Common myeloid progenitor, CD34-positive (primary cell): ENCODE measurements around the gene TNFAIP8L3.

Experiments used
- CTCF ChIA-PET: fragments of 350-600 bp; sonication (Branson Sonifier 250); formaldehyde crosslinking; loops from one replicate; lab custom pipeline; 2021; ENCODE audit warnings: antibody characterized with exemption; lab: Charles Lee
- POLR2A ChIA-PET: fragments of 350-600 bp; sonication (Branson Sonifier 250); formaldehyde crosslinking; loops from one replicate; lab custom pipeline; 2021; ENCODE audit warnings: antibody characterized with exemption; lab: Charles Lee
- DNase-seq, 3 donors: peaks; one replicate each; pipeline versions ENCODE4 v3.0.0 to v3.0.0-alpha.2; 2013
- H3K27ac ChIP-seq, 2 experiments: 1 replicate in 1 of 2; 2 replicates in 1 of 2; pipeline ENCODE4 v1.7.0; 2013; ENCODE audit warnings: inconsistent platforms in 2 of 2, low read length in 2 of 2, mild to moderate bottlenecking in 2 of 2, low read depth in 1 of 2, moderate library complexity in 1 of 2; ENCODE audit not compliant: severe bottlenecking in 2 of 2, insufficient read depth in 1 of 2, poor library complexity in 1 of 2
- H3K27me3 ChIP-seq, 5 experiments: replicated peaks in 2 of 5; 1 replicate in 3 of 5; 2 replicates in 2 of 5; pipeline versions ENCODE4 v1.6.1 to v1.7.0; 2013; ENCODE audit warnings: low read length in 4 of 5, mild to moderate bottlenecking in 2 of 5, moderate library complexity in 2 of 5, inconsistent platforms in 1 of 5; ENCODE audit not compliant: insufficient read depth in 5 of 5, control insufficient read depth in 4 of 5
- H3K36me3 ChIP-seq, 4 experiments: 1 replicate in 2 of 4; 2 replicates in 2 of 4; pipeline versions ENCODE4 v1.6.1 to v1.7.0; 2013; ENCODE audit warnings: low read length in 3 of 4, control low read depth in 1 of 4, mild to moderate bottlenecking in 1 of 4; ENCODE audit not compliant: control insufficient read depth in 4 of 4, insufficient read depth in 4 of 4
- H3K4me1 ChIP-seq, 4 experiments: 1 replicate in 3 of 4; 2 replicates in 1 of 4; pipeline versions ENCODE4 v1.6.1 to v1.7.1; 2013; ENCODE audit warnings: low read length in 3 of 4, mild to moderate bottlenecking in 3 of 4, control low read depth in 1 of 4, inconsistent platforms in 1 of 4, moderate library complexity in 1 of 4; ENCODE audit not compliant: control insufficient read depth in 4 of 4, insufficient read depth in 4 of 4; ENCODE audit errors: control extremely low read depth in 1 of 4
- H3K4me3 ChIP-seq, 7 experiments: 1 replicate in 4 of 7; 2 replicates in 3 of 7; pipeline versions ENCODE4 v1.5.1 to v1.7.0; 2013; ENCODE audit warnings: mild to moderate bottlenecking in 7 of 7, low read length in 6 of 7, moderate library complexity in 6 of 7, inconsistent platforms in 2 of 7, low read depth in 2 of 7, control low read depth in 1 of 7; ENCODE audit not compliant: insufficient read depth in 4 of 7, control insufficient read depth in 1 of 7; ENCODE audit errors: extremely low read depth in 1 of 7
- H3K9me3 ChIP-seq, 5 experiments: 1 replicate in 4 of 5; 2 replicates in 1 of 5; pipeline versions ENCODE4 v1.6.1 to v1.7.1; 2013; ENCODE audit warnings: low read length in 4 of 5, mild to moderate bottlenecking in 2 of 5, inconsistent platforms in 1 of 5, low read depth in 1 of 5, moderate library complexity in 1 of 5; ENCODE audit not compliant: control insufficient read depth in 4 of 5, insufficient read depth in 2 of 5; ENCODE audit errors: control extremely low read depth in 1 of 5
- WGBS: methylation state at CpG from one replicate; pipeline ENCODE4 v1.1.5; 2013; ENCODE audit not compliant: insufficient coverage; 5-methylcytosine and 5-hydroxymethylcytosine counted together

Gene TNFAIP8L3

DNA sequence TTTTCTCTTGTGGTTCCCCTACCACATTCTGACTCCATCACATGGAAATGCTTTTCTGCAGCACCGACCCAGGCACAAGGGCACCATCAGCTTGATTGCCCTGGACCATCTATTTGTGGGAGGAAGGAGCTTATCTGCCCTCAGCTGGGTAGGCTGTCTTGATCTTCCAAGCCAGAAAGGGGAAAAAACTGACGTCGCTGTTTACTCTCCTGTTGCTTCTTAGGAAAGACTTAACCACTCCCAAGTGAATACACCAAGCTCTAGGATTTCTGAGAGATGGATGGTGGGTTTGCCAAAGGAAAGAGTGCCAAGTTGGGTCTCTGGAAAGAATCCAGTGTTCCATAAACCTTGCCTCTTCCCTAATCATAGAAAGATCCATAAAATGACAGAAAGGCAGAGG, 4.0 kb downstream of the TNFAIP8L3 start:
- H3K27me3 ChIP-seq = peaks cover 13 to 74% (median 54%) of the 10 kb centered on the region in 5 experiments
- peaks cover 0 to 24% (median 18%) of the 10 kb centered on the region in 4 experiments for H3K4me1 ChIP-seq
- POLR2A ChIA-PET = no interaction called here
- DNase-seq = no peak
- WGBS = no CpG with 5 or more reads among the region's 3 CpGs
- no peak overlapping the region for H3K4me3 ChIP-seq
- no peaks in the 10 kb centered on the region for H3K9me3 ChIP-seq
- no peak overlapping the region for H3K27ac ChIP-seq
- H3K36me3 ChIP-seq = no peaks in the 10 kb centered on the region
- CTCF ChIA-PET = no interaction called here

DNA sequence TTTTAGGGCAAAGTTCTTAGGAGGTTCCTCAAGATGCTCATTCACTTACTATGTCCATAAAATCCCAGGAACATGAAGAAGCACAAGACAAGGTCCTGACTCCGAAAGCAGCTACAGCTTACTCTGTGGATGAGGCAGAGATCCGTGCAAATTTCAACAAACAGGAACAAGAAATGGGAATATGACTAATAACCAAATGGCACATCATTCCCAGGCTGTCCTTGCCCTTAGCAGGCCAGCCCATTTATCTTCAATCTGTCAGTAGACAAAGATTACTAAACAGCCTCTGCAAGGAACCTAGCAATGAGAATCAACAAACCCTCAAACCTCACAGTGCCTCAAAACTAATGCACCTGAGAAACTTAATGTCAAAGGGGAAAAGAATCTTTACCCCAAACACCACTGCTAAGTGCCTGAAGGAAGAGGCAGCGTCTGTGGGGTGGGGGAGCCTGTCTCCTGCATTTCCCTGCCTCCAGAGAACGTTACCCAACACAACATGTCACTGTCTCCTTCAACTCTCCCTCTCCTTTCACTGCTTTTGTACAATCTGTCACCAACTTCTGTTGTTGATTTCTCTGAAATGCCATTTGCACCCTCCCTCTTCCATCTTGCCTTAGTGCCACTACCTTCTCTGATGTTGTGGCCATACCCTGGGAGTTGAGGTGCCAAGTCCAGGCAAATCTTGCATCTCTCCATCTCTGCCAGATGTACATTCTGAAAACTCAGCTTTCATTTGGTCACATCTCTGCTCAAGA, 4.8 kb downstream of the TNFAIP8L3 start:
- Histone ChIP-seq H3K36me3 (no peaks in the 10 kb centered on the region), H3K4me1 (peaks cover 0 to 17% (median 15%) of the 10 kb centered on the region in 4 experiments), H3K27me3 (peaks cover 13 to 65% (median 48%) of the 10 kb centered on the region in 5 experiments), H3K9me3 (no peaks in the 10 kb centered on the region), H3K4me3 (no peak overlapping the region), H3K27ac (no peak overlapping the region)
- no peak for DNase-seq
- ChIA-PET CTCF (no interaction called here), POLR2A (no interaction called here)
- WGBS = 93% methylated on average over 3 of the region's 4 CpGs

DNA sequence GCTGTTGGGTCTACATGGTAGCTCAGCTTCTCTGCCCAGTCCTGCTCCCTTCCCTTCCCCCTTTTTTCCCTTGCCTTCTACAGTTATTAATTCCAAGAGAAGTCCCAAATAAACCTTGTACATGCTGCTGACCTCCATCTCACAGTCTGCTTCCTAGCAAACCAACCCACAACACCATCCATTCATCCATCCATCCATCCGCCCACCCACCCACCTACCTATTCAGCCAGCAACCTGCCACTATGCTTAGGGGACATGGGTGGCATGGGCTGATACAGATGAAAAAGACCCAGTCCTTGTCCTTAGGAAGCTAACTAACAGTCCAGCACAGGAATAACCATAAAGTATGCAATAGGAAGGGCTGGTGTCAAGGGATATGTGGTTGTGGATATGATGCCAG, 5.7 kb downstream of the TNFAIP8L3 start:
- H3K9me3 ChIP-seq = no peaks in the 10 kb centered on the region
- H3K4me1 ChIP-seq = peaks cover 0 to 11% (median 8%) of the 10 kb centered on the region in 4 experiments
- DNase-seq = no peak
- POLR2A ChIA-PET = no interaction called here
- no peak overlapping the region for H3K4me3 ChIP-seq
- no CpG with 5 or more reads among the region's 1 CpG for WGBS
- no peak overlapping the region for H3K27ac ChIP-seq
- peaks cover 13 to 58% (median 46%) of the 10 kb centered on the region in 5 experiments for H3K27me3 ChIP-seq
- H3K36me3 ChIP-seq = no peaks in the 10 kb centered on the region
- CTCF ChIA-PET = interaction anchor here (1.7 kb wide), 1 partner anchor 10 kb away, joined by 4 read pairs; no protein-coding TSS in a partner anchor

DNA sequence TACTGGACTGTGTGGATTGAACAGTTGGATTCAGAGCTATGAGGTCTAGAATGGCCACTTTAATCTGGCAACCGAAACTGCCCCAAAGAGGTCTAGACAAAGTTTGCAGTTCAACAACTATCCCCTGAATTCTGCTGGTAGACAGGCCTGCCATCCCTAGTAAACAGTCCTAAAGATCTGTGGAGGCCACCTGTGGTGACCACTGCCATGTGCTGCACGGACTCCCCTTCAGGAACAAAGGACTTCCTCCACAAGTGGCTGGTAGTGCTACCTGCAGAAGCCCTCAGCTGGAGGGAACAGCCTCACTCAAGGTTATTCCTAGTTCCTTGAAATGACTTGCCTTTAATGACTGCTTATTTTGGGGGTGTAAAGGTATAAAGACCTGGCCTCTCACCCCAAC, 6.1 kb downstream of the TNFAIP8L3 start:
- peaks cover 0 to 6% (median 4%) of the 10 kb centered on the region in 4 experiments for H3K4me1 ChIP-seq
- ChIA-PET POLR2A (no interaction called here), CTCF (interaction anchor here (1.7 kb wide), 1 partner anchor 9 kb away, joined by 4 read pairs; no protein-coding TSS in a partner anchor)
- no peaks in the 10 kb centered on the region for H3K36me3 ChIP-seq
- peaks cover 13 to 54% (median 42%) of the 10 kb centered on the region in 5 experiments for H3K27me3 ChIP-seq
- DNase-seq = no peak
- no peaks in the 10 kb centered on the region for H3K9me3 ChIP-seq
- no peak overlapping the region for H3K4me3 ChIP-seq
- no peak overlapping the region for H3K27ac ChIP-seq
- 100% methylated on average over 2 of the region's 2 CpGs for WGBS

DNA sequence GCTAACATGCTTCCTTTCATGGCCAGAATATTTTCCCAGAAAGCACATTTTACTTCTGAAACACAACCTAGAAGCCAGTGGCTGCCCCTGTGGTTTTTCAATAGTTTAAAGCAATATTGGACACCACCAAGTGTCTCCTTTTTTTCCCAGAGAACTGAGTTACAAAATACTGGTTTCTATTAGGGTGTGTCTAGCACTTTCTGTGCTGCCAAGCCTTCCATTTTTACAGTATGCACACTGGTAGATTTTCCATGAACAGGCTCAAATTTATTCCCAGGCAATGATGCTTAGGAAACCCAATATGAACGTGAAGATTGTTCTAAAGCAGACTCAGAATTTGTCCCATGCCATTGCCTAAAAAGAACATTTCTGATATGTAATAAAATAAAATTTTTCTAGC, 7.2 kb downstream of the TNFAIP8L3 start:
- no peaks in the 10 kb centered on the region for H3K9me3 ChIP-seq
- H3K27me3 ChIP-seq = peaks cover 11 to 43% (median 34%) of the 10 kb centered on the region in 5 experiments
- DNase-seq = no peak
- WGBS = no CpG with 5 or more reads among the region's 1 CpG
- no peaks in the 10 kb centered on the region for H3K36me3 ChIP-seq
- H3K4me1 ChIP-seq = peaks cover 0 to 1% (median 0%) of the 10 kb centered on the region in 4 experiments
- CTCF ChIA-PET = interaction anchor here (1.7 to 1.8 kb wide), 2 partner anchors 8 to 11 kb away, joined by 4 to 5 read pairs; no protein-coding TSS in a partner anchor
- H3K4me3 ChIP-seq = no peak overlapping the region
- no peak overlapping the region for H3K27ac ChIP-seq
- POLR2A ChIA-PET = no interaction called here

DNA sequence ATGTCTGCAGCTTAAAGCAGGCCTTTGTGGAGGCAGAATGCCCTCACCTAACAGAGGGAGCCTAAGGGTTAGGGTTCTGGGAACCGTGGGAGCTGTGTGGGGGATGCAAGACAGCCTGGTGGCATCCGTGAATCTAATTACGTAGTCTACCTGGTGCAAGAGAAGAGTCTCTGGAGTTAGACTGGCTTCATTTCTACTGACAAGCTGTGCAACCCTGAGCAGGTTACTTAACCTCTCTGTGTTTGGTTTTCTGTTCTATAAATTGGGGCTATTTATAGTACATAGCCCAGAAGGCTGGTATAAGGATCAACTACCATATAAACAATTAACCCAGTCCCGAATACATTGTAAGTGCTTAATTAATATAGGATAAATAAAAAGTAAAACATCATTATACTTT, 8.3 kb downstream of the TNFAIP8L3 start:
- CTCF ChIA-PET = interaction anchor here (1.8 kb wide), 1 partner anchor 10 kb away, joined by 5 read pairs; no protein-coding TSS in a partner anchor
- peaks cover 4 to 32% (median 24%) of the 10 kb centered on the region in 5 experiments for H3K27me3 ChIP-seq
- POLR2A ChIA-PET = no interaction called here
- H3K4me1 ChIP-seq = no peaks in the 10 kb centered on the region
- H3K9me3 ChIP-seq = no peaks in the 10 kb centered on the region
- H3K4me3 ChIP-seq = no peak overlapping the region
- no peak overlapping the region for H3K27ac ChIP-seq
- WGBS = 100% methylated on average over 1 of the region's 4 CpGs
- no peaks in the 10 kb centered on the region for H3K36me3 ChIP-seq
- no peak for DNase-seq

DNA sequence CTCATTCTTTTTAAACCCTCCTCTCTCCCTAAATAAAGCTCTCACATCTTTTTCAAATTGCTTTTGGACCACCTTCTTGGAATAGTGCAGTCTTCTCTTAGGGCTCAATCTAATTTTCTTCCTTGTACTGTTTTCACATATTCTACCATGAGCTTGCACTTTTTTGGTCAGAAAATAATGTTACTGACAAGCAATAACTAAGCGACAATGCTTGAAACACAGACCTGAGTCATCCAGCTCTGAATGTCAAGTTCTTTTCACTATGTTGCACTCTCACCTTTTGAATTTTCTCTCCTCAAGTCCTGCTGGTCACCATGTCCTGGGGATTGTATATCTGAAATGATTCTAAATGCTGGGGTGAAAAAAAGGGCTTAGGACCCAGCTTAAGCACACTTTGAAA, 8.9 kb downstream of the TNFAIP8L3 start:
- H3K36me3 ChIP-seq = no peaks in the 10 kb centered on the region
- H3K27ac ChIP-seq = no peak overlapping the region
- peaks cover 0 to 25% (median 18%) of the 10 kb centered on the region in 5 experiments for H3K27me3 ChIP-seq
- no peak overlapping the region for H3K4me3 ChIP-seq
- POLR2A ChIA-PET = interaction anchor here (0.6 kb wide), 1 partner anchor 326 kb away, joined by 4 read pairs; no protein-coding TSS in a partner anchor
- 80% methylated on average over 1 of the region's 1 CpG for WGBS
- CTCF ChIA-PET = no interaction called here
- H3K9me3 ChIP-seq = no peaks in the 10 kb centered on the region
- peak in 2 of 3 donors; percentile 16 to 27 for DNase-seq
- H3K4me1 ChIP-seq = no peaks in the 10 kb centered on the region
